Measurements from ENCODE around the gene SNX5. TPM values are rescaled to one million over a fixed set of nuclear protein-coding genes. Genes with fewer than 3 reads are reported as not detected.

The SNX5 gene
- total RNA-seq, 1 donor from 2014 or later = 139 TPM

DNA sequence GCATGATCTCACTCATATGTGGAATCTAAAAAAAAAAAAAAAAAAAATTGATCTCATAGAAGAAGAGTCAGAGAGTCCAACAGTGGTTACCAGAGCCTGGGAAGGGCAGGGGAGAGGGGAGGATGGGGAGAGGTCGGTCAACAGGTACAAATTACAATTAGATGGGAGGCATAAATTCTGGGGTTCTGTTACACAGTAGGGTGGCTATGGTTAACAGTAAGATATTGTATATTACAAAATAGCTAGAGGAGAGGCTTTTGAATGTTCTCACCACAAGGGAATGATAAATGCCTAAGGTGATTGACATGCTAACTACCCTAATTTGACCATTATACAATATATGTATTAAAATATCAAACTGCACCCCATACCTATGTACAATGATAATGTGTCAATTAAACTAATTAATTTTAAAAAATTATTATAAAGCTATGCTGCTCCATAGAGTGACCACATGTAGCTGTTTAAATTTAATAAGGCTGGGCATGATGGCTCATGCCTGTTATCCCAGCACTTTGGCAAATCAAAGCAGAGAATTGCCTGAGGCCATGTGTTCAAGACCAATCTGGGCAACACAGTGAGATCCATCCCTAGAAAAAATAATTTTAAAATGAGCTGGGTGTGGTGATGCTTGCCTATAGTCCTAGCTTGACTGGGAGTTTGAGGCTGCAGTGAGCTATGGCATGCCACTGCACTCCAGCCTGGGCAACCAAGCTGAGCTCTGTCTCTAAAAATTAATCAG, 70.9 kb downstream of the SNX5 start:
- no peak for DNase-seq
- no peak for TF ChIP-seq CTCF (IDR thresholded peaks at IDR 0.05)
- no peak for ATAC-seq (ENCODE audit: low read depth)
- Mint-ChIP-seq H3K4me3 (no peak overlapping the region), H3K36me3 (ENCODE audit: low read depth) (no peaks in the 10 kb centered on the region), H3K27ac (no peak overlapping the region), H3K27me3 (peaks cover 12% of the 10 kb centered on the region), H3K4me1 (peaks cover 51% of the 10 kb centered on the region), H3K9me3 (no peaks in the 10 kb centered on the region)
- CTCF ChIA-PET = interaction anchor here (0.7 to 7.7 kb wide), 8 partner anchors 19 to 393 kb away, joined by 3 to 108 read pairs (median 6); partner anchors contain the start of gene RRBP1
- intact Hi-C loops (cut with micrococcal nuclease) = loop anchor here (1.0 to 2.0 kb wide), 8 partner anchors 18 to 392 kb away; no protein-coding TSS in a partner anchor
- POLR2A ChIA-PET = interaction anchor here (4.8 kb wide), 1 partner anchor 216 kb away, joined by 22 read pairs; the partner anchor contains the start of gene RRBP1

- Mint-ChIP-seq H3K4me1 (peaks cover 45% of the 10 kb centered on the region), H3K27me3 (peaks cover 12% of the 10 kb centered on the region), H3K36me3 (ENCODE audit: low read depth) (no peaks in the 10 kb centered on the region), H3K27ac (no peak overlapping the region), H3K4me3 (no peak overlapping the region), H3K9me3 (peaks cover 2% of the 10 kb centered on the region)
- DNase-seq = no peak
- intact Hi-C loops (cut with micrococcal nuclease) = no loop called here
- no peak for ATAC-seq (ENCODE audit: low read depth)
- no peak for TF ChIP-seq CTCF (IDR thresholded peaks at IDR 0.05)
- CTCF ChIA-PET = interaction anchor here (0.6 to 7.7 kb wide), 5 partner anchors 42 to 360 kb away, joined by 3 to 108 read pairs (median 4); partner anchors contain the start of gene RRBP1
- POLR2A ChIA-PET = interaction anchor here (0.6 to 4.8 kb wide), 4 partner anchors 11 to 215 kb away, joined by 3 to 22 read pairs (median 5); partner anchors contain the start of gene RRBP1
Observed at GRCh38 chr20:17896771-17897369, 71.7 kb downstream of the SNX5 start.

- H3K36me3 Mint-ChIP-seq (ENCODE audit: low read depth) = no peaks in the 10 kb centered on the region
- CTCF ChIA-PET = interaction anchor here (1.1 to 7.7 kb wide), 7 partner anchors 11 to 360 kb away, joined by 3 to 108 read pairs (median 4); partner anchors contain the start of gene RRBP1
- POLR2A ChIA-PET = interaction anchor here (0.6 to 4.8 kb wide), 6 partner anchors 11 to 215 kb away, joined by 3 to 22 read pairs (median 4); partner anchors contain the start of gene RRBP1
- peak overlapping the region; percentile 20 for H3K27ac Mint-ChIP-seq
- DNase-seq (no peak), ATAC-seq (ENCODE audit: low read depth) (no peak)
- peaks cover 42% of the 10 kb centered on the region for H3K4me1 Mint-ChIP-seq
- TF ChIP-seq CTCF (IDR thresholded peaks at IDR 0.05) = no peak
- peak overlapping the region; percentile 89 for H3K4me3 Mint-ChIP-seq
- peaks cover 12% of the 10 kb centered on the region for H3K27me3 Mint-ChIP-seq
- intact Hi-C loops (cut with micrococcal nuclease) = no loop called here
- H3K9me3 Mint-ChIP-seq = peaks cover 2% of the 10 kb centered on the region
Observed at GRCh38 chr20:17896193-17896723, 72.3 kb downstream of the SNX5 start.

DNA sequence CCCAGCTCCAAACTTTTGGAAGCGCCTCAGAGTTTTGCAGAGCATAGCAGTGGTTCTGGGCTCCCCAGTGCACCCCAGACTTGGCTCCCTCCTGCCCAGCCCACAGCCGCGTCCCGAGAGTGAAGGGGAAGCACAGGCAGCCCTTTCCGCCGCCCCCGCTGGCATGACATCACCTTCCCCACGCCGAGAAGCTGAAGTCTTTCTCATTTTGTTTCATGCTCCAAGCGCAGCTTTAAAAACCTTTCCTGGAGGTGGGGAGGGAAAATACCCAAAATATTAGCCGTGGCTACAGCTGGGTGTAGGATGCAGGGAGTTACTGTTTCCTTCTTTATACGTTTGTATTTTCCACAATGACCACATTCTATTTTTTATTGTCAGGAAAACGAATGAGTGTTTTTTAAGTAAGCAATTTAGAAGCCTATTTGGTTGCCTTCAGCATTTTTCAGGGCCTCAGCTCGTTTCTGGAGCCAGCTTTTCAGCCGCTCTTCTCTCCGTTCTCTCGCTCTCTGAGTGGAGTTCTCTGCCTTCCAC, 72.9 kb downstream of the SNX5 start:
- Mint-ChIP-seq H3K9me3 (peaks cover 2% of the 10 kb centered on the region), H3K4me1 (peaks cover 36% of the 10 kb centered on the region), H3K4me3 (peak overlapping the region; percentile 89), H3K36me3 (ENCODE audit: low read depth) (no peaks in the 10 kb centered on the region), H3K27ac (peak overlapping the region; percentile 85), H3K27me3 (peaks cover 12% of the 10 kb centered on the region)
- ATAC-seq (ENCODE audit: low read depth) = peak; percentile 85
- intact Hi-C loops (cut with micrococcal nuclease) = no loop called here
- POLR2A ChIA-PET = interaction anchor here (0.8 to 4.8 kb wide), 6 partner anchors 10 to 214 kb away, joined by 3 to 22 read pairs (median 6); partner anchors contain the start of gene RRBP1
- CTCF ChIA-PET = interaction anchor here (0.6 to 7.7 kb wide), 9 partner anchors 10 to 359 kb away, joined by 3 to 108 read pairs (median 4); partner anchors contain the start of gene RRBP1
- TF ChIP-seq CTCF (IDR thresholded peaks at IDR 0.05) = no peak
- DNase-seq = peak; percentile 44
